Hepatocyte (in vitro differentiated cells): ENCODE data around the gene MRGPRF. TPM values are rescaled to one million over a fixed set of nuclear protein-coding genes. Genes with fewer than 3 reads are reported as not detected.
A peak's percentile ranks its signal among the peaks of the same experiment; 100 is the strongest.

Source experiments
- DNase-seq: peaks from one replicate; pipeline ENCODE4 v3.0.0-alpha.2; 2016; ENCODE audit warnings: low spot score
- H2AFZ ChIP-seq: fragments of 200-600 bp; sonication (generic); 2 replicates; pipeline ENCODE4 v1.6.0; 2016; ENCODE audit warnings: antibody characterized with exemption, mild to moderate bottlenecking
- H3K27ac ChIP-seq: fragments of 200-600 bp; sonication (generic); 2 replicates; pipeline ENCODE4 v1.5.1; 2016; ENCODE audit warnings: mild to moderate bottlenecking
- H3K27me3 ChIP-seq: fragments of 200-600 bp; sonication (generic); 2 replicates; pipeline ENCODE4 v1.6.1; 2016
- H3K36me3 ChIP-seq: fragments of 200-600 bp; sonication (generic); replicated peaks from 2 replicates; pipeline ENCODE4 v1.5.1; 2016; ENCODE audit warnings: low read depth; ENCODE audit not compliant: insufficient read depth
- H3K4me1 ChIP-seq: fragments of 200-600 bp; sonication (generic); 2 replicates; pipeline ENCODE4 v1.5.1; 2016; ENCODE audit warnings: mild to moderate bottlenecking, moderate library complexity; ENCODE audit not compliant: insufficient read depth
- H3K4me2 ChIP-seq: fragments of 200-600 bp; sonication (generic); 2 replicates; pipeline ENCODE4 v1.6.0; 2016
- H3K4me3 ChIP-seq: fragments of 200-600 bp; sonication (generic); 2 replicates; pipeline ENCODE4 v1.5.1; 2016; ENCODE audit warnings: mild to moderate bottlenecking
- H3K79me2 ChIP-seq: fragments of 200-600 bp; sonication (generic); 2 replicates; pipeline ENCODE4 v1.6.0; 2017; ENCODE audit warnings: mild to moderate bottlenecking
- H3K9me2 ChIP-seq: fragments of 200-600 bp; sonication (generic); replicated peaks from 2 replicates; pipeline ENCODE4 v1.6.0; 2017; ENCODE audit warnings: mild to moderate bottlenecking; ENCODE audit not compliant: insufficient read depth
- H3K9me3 ChIP-seq: fragments of 200-600 bp; sonication (generic); 2 replicates; pipeline ENCODE4 v1.5.1; 2016; ENCODE audit warnings: low read depth, mild to moderate bottlenecking
- H4K20me1 ChIP-seq: fragments of 200-600 bp; sonication (generic); 2 replicates; pipeline ENCODE4 v1.6.0; 2016; ENCODE audit warnings: mild to moderate bottlenecking; ENCODE audit not compliant: insufficient read depth, poor library complexity, severe bottlenecking
- EZH2 ChIP-seq: fragments of 200-600 bp; sonication (generic); IDR thresholded peaks from 2 replicates; pipeline ENCODE4 v1.6.1; 2016; ENCODE audit warnings: antibody characterized with exemption, mild to moderate bottlenecking, borderline replicate concordance
- EZH2phosphoT487 ChIP-seq: fragments of 200-600 bp; sonication (generic); IDR thresholded peaks from one replicate; pipeline ENCODE4 v1.6.1; 2018; ENCODE audit warnings: antibody characterized with exemption, mild to moderate bottlenecking, low read depth, moderate library complexity; ENCODE audit not compliant: unreplicated experiment, severe bottlenecking
- WGBS: methylation state at CpG from one replicate; pipeline ENCODE4 v1.1.6; 2016; ENCODE audit warnings: low lambda C conversion rate; ENCODE audit errors: missing lambda C conversion rate; 5-methylcytosine and 5-hydroxymethylcytosine counted together
- polyA plus RNA-seq: library from polyadenylated mRNA; unstranded; fragments of >200 nt; fragmentation: Nextera tagmentation; extraction: Ambion mirVana; gene quantifications from 2 replicates; pipeline ENCODE4 v1.2.1, GENCODE V29; 2016
- total RNA-seq: library from RNA; depleted of rRNA; stranded (reverse); fragments of >200 nt; gene quantifications from 2 replicates; pipeline ENCODE4 v1.2.3, GENCODE V29; 2014
- TF ChIP-seq, protein P1 (sequence below): fragments of 200-600 bp; sonication (generic); IDR thresholded peaks from 2 replicates; pipeline ENCODE4 v1.5.1; 2016; ENCODE audit warnings: antibody characterized with exemption, mild to moderate bottlenecking; ENCODE audit not compliant: poor library complexity

MRGPRF gene
- total and polyA plus RNA-seq, 2 experiments from 2014 or later: 6.5 to 7.5 TPM

DNA sequence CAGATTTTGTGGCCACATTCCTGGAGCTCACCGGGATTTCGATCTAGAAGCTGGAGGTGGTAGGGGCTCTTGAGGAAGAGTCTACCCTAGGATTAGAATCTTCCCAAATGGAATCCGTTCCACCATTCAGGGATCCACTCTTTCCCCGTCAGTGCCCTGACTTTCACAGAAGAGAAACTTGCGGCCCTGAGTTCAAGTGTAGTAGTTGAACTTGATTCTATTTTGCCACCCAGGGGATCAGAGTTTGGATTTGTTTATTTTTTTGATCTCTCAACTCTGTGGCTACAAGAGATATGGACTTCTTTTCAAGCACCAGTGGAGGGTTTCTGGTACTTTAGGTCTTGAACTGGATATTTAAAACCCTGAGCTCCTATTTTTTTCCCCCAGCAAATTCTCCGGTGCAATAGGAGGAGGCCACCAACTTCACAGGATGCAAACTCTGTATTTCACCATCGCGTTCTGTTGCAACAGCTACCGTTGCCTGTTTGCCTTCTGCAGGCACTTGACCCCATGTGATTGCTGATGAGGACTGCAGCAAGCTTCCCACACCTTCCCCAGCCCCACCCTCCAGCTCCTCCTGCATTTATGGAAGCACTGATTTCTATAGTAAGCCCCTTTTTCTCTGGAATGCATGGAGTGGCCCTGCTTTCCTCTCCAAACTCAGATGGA is 14.8 kb upstream of the MRGPRF start:
- H3K79me2 ChIP-seq: no peaks in the 10 kb centered on the region
- WGBS: 72% methylated on average over 9 of the region's 9 CpGs
- no peaks in the 10 kb centered on the region for H3K9me2 ChIP-seq
- no peaks in the 10 kb centered on the region for H3K36me3 ChIP-seq
- H3K4me1 ChIP-seq: no peaks in the 10 kb centered on the region
- no peaks in the 10 kb centered on the region for H3K9me3 ChIP-seq
- H4K20me1 ChIP-seq: no peaks in the 10 kb centered on the region
- no peak overlapping the region for H3K4me3 ChIP-seq
- TF ChIP-seq, protein P1, sequence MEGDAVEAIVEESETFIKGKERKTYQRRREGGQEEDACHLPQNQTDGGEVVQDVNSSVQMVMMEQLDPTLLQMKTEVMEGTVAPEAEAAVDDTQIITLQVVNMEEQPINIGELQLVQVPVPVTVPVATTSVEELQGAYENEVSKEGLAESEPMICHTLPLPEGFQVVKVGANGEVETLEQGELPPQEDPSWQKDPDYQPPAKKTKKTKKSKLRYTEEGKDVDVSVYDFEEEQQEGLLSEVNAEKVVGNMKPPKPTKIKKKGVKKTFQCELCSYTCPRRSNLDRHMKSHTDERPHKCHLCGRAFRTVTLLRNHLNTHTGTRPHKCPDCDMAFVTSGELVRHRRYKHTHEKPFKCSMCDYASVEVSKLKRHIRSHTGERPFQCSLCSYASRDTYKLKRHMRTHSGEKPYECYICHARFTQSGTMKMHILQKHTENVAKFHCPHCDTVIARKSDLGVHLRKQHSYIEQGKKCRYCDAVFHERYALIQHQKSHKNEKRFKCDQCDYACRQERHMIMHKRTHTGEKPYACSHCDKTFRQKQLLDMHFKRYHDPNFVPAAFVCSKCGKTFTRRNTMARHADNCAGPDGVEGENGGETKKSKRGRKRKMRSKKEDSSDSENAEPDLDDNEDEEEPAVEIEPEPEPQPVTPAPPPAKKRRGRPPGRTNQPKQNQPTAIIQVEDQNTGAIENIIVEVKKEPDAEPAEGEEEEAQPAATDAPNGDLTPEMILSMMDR: no peak
- TF ChIP-seq EZH2 (no peak), EZH2phosphoT487 (no peak)
- H2AFZ ChIP-seq: peak overlapping the region; percentile 20
- DNase-seq: no peak
- H3K27ac ChIP-seq: no peak overlapping the region
- H3K27me3 ChIP-seq: no peaks in the 10 kb centered on the region
- no peak overlapping the region for H3K4me2 ChIP-seq

DNA sequence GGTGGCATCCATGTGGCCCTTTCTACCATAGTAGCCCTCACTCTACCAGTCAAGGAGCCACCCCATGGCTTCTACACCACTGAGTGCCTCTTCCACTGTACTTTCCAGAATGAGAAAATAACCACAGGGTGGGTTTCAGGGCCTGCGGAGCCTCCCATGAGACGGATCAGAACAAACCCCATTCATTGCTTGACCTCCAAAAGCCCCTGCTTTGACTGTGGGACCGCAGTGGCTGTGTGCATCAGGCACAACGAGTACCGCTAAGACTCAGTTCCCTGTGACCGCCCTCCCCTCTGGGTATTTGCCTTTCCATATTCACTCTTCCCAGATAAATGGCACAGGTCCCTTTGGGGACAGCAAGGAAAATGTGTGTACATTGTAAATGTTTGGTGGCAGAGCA is 11.5 kb upstream of the MRGPRF start:
- H3K4me3 ChIP-seq: no peak overlapping the region
- no peaks in the 10 kb centered on the region for H3K79me2 ChIP-seq
- no peaks in the 10 kb centered on the region for H3K4me1 ChIP-seq
- DNase-seq: no peak
- H3K9me2 ChIP-seq: no peaks in the 10 kb centered on the region
- H3K27me3 ChIP-seq: no peaks in the 10 kb centered on the region
- no peaks in the 10 kb centered on the region for H3K36me3 ChIP-seq
- WGBS: 95% methylated on average over 6 of the region's 6 CpGs
- no peak overlapping the region for H2AFZ ChIP-seq
- no peak for TF ChIP-seq EZH2phosphoT487
- TF ChIP-seq, protein P1: no peak
- TF ChIP-seq EZH2: no peak
- no peaks in the 10 kb centered on the region for H3K9me3 ChIP-seq
- H3K27ac ChIP-seq: no peak overlapping the region
- H4K20me1 ChIP-seq: no peaks in the 10 kb centered on the region
- H3K4me2 ChIP-seq: no peak overlapping the region

DNA sequence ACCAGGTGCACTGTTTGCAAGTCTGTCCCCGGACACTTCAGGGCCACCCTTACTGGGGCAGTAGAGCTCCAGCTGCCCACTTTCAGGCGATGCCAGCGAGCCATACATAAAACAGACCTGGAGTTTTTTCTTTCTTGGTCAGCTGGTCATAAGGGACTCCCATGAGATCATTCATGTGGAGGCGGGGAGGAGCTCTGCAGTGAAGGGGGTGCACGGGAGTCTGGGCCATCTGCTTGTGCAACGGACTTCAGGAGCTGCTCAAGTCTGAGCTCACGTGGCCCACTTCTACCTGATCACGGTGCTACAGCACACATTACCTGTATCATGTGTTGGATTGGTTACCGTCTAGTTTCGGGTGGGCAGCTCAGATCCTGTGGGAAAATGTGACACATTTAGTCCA is 9.2 kb upstream of the MRGPRF start:
- H3K4me2 ChIP-seq: no peak overlapping the region
- no peak overlapping the region for H2AFZ ChIP-seq

More for the DNA sequence above, 9.2 kb upstream of the MRGPRF start:
- Histone ChIP-seq H4K20me1 (no peaks in the 10 kb centered on the region), H3K4me3 (no peak overlapping the region), H3K27me3 (no peaks in the 10 kb centered on the region), H3K27ac (no peak overlapping the region), H3K9me3 (no peaks in the 10 kb centered on the region), H3K4me1 (no peaks in the 10 kb centered on the region), H3K9me2 (no peaks in the 10 kb centered on the region), H3K79me2 (no peaks in the 10 kb centered on the region), H3K36me3 (no peaks in the 10 kb centered on the region)
- TF ChIP-seq EZH2 (no peak), EZH2phosphoT487 (no peak)
- TF ChIP-seq, protein P1: no peak
- 89% methylated on average over 10 of the region's 10 CpGs for WGBS
- DNase-seq: no peak
